Lower lobe of right lung (tissue), 2 donors: Measurements from ENCODE around the gene MED29. TPM values are rescaled to one million over a fixed set of nuclear protein-coding genes. Genes with fewer than 3 reads are reported as not detected.

ENCODE experiments used
- ATAC-seq, 2 donors: fragments of 200-7000 bp; cut with Tn5 transposase; one replicate each; pipeline ENCODE4 v1.9.1; 2020 to 2022; ENCODE audit warnings: mild to moderate bottlenecking in 2 of 2, moderate library complexity in 2 of 2
- DNase-seq: peaks from one replicate; pipeline ENCODE4 v3.0.0-alpha.2; 2020
- H3K27ac ChIP-seq: fragments of 200-600 bp; one replicate; pipeline ENCODE4 v1.8.0; 2022
- H3K27me3 ChIP-seq: fragments of 200-600 bp; one replicate; pipeline ENCODE4 v1.8.0; 2022; ENCODE audit warnings: low read depth
- H3K36me3 ChIP-seq: fragments of 200-600 bp; one replicate; pipeline ENCODE4 v1.8.0; 2022; ENCODE audit warnings: mild to moderate bottlenecking
- H3K4me1 ChIP-seq: fragments of 200-600 bp; one replicate; pipeline ENCODE4 v1.8.0; 2022
- H3K4me3 ChIP-seq: fragments of 200-600 bp; one replicate; pipeline ENCODE4 v1.8.0; 2022; ENCODE audit warnings: mild to moderate bottlenecking
- H3K9me3 ChIP-seq: fragments of 200-600 bp; one replicate; pipeline ENCODE4 v1.8.0; 2022
- CTCF ChIP-seq: fragments of 200-600 bp; IDR thresholded peaks from one replicate; pipeline ENCODE4 v1.8.0; 2022; ENCODE audit warnings: antibody characterized with exemption, mild to moderate bottlenecking
- intact Hi-C: fragments of 100-400 bp; cut with DNase I; formaldehyde crosslinking; loops from one replicate; pipeline ENCODE4 v1.11.0; 2022
- total RNA-seq: library from RNA; stranded (reverse); fragmentation: NEBNext Ultra II Directional; extraction: Animal tissue kit (Norgen Biotek cat#: 25700); gene quantifications from one replicate; pipeline ENCODE4 v1.2.1, GENCODE V29; 2021
- donor health status: DM: no; HTN: yes; CAD: no; lungs with severe emphysema.

MED29 gene
- total RNA-seq, 1 donor from 2014 or later: 33.1 TPM

- peaks cover 28% of the 10 kb centered on the region for H3K4me1 ChIP-seq
- intact Hi-C loops: no loop called here
- peak overlapping the region; percentile 90 for H3K4me3 ChIP-seq
- H3K27ac ChIP-seq: peak overlapping the region; percentile 98
- no peak for TF ChIP-seq CTCF
- no peaks in the 10 kb centered on the region for H3K27me3 ChIP-seq
- no peak for DNase-seq
- no peaks in the 10 kb centered on the region for H3K9me3 ChIP-seq
- peaks cover 72% of the 10 kb centered on the region for H3K36me3 ChIP-seq
- ATAC-seq: peak; percentile 42 to 60
These were observed 777 bp upstream of the MED29 start for GRCh38 chr19:39390451-39390750.

- DNase-seq (peak; percentile 94), ATAC-seq (peak; percentile 77 to 89)
- peak; percentile 98 for TF ChIP-seq CTCF
- Histone ChIP-seq H3K27ac (peak overlapping the region; percentile 88), H3K4me3 (peak overlapping the region; percentile 28), H3K36me3 (peaks cover 46% of the 10 kb centered on the region), H3K9me3 (no peaks in the 10 kb centered on the region), H3K27me3 (no peaks in the 10 kb centered on the region), H3K4me1 (peaks cover 47% of the 10 kb centered on the region)
- intact Hi-C loops: no loop called here
These were observed 6.5 kb downstream of the MED29 start for GRCh38 chr19:39397360-39398296.

GRCh38 chr19:39398297-39398864, 7.2 kb downstream of the MED29 start:
- Histone ChIP-seq H3K4me1 (peaks cover 49% of the 10 kb centered on the region), H3K36me3 (peaks cover 39% of the 10 kb centered on the region), H3K27me3 (no peaks in the 10 kb centered on the region), H3K9me3 (no peaks in the 10 kb centered on the region), H3K4me3 (peak overlapping the region; percentile 28), H3K27ac (peak overlapping the region; percentile 88)
- peak; percentile 12 to 41 for ATAC-seq
- no peak for TF ChIP-seq CTCF
- DNase-seq: peak; percentile 92
- intact Hi-C loops: no loop called here

- Histone ChIP-seq H3K27ac (peak overlapping the region; percentile 88), H3K36me3 (peaks cover 26% of the 10 kb centered on the region), H3K27me3 (no peaks in the 10 kb centered on the region), H3K4me1 (peaks cover 56% of the 10 kb centered on the region), H3K9me3 (no peaks in the 10 kb centered on the region), H3K4me3 (no peak overlapping the region)
- DNase-seq (no peak), ATAC-seq (no peak)
- intact Hi-C loops: no loop called here
- no peak for TF ChIP-seq CTCF
These were observed 8.5 kb downstream of the MED29 start for GRCh38 chr19:39399668-39400050.

GRCh38 chr19:39400061-39400460, 8.9 kb downstream of the MED29 start:
- ATAC-seq (no peak), DNase-seq (no peak)
- Histone ChIP-seq H3K27me3 (no peaks in the 10 kb centered on the region), H3K4me1 (peaks cover 60% of the 10 kb centered on the region), H3K4me3 (no peak overlapping the region), H3K9me3 (no peaks in the 10 kb centered on the region), H3K36me3 (peaks cover 22% of the 10 kb centered on the region), H3K27ac (peak overlapping the region; percentile 88)
- intact Hi-C loops: no loop called here
- no peak for TF ChIP-seq CTCF
